ENCODE data around the gene TADA2B. TPM values are rescaled to one million over a fixed set of nuclear protein-coding genes. Genes with fewer than 3 reads are reported as not detected.
"Not testable (repeated sequence)": the region's sequence is repeated elsewhere in the genome, so short reads cannot be mapped to it uniquely, and the experiment has no call there.

TADA2B gene
- total RNA-seq, 4 donors from 2014 or later: 55.4 to 70.2 (median 56.4) TPM

GRCh38 chr4:7078025-7078424 is 34.9 kb downstream of the TADA2B start:
- DNase-seq (no peak), ATAC-seq (no peak)
- no peaks in the 10 kb centered on the region for H3K36me3 ChIP-seq
- no peaks in the 10 kb centered on the region for H3K9me3 ChIP-seq
- TF ChIP-seq POLR2A (IDR thresholded peaks at IDR 0.05): no peak
- TF ChIP-seq, protein P1, sequence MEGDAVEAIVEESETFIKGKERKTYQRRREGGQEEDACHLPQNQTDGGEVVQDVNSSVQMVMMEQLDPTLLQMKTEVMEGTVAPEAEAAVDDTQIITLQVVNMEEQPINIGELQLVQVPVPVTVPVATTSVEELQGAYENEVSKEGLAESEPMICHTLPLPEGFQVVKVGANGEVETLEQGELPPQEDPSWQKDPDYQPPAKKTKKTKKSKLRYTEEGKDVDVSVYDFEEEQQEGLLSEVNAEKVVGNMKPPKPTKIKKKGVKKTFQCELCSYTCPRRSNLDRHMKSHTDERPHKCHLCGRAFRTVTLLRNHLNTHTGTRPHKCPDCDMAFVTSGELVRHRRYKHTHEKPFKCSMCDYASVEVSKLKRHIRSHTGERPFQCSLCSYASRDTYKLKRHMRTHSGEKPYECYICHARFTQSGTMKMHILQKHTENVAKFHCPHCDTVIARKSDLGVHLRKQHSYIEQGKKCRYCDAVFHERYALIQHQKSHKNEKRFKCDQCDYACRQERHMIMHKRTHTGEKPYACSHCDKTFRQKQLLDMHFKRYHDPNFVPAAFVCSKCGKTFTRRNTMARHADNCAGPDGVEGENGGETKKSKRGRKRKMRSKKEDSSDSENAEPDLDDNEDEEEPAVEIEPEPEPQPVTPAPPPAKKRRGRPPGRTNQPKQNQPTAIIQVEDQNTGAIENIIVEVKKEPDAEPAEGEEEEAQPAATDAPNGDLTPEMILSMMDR (IDR thresholded peaks at IDR 0.05 in 4 of 5, conservative IDR thresholded peaks at IDR 0.05 in 1 of 5): no peak
- intact Hi-C loops (cut with DNase I; ENCODE audit: low total_unique reads) (no loop called here), in situ Hi-C loops (cut with MboI; ENCODE audit: low sequenced_read_pairs in 4 of 4) (loop anchor here in 3 of 4 donors (10.0 kb wide), 3 partner anchors 93 to 363 kb away; partner anchors contain the start of genes BLOC1S4 (in 2 of the 3) and TBC1D14 (in 2 of the 3))
- no peak overlapping the region for H3K27ac ChIP-seq
- no peaks in the 10 kb centered on the region for H3K27me3 ChIP-seq
- no peak overlapping the region for H3K4me3 ChIP-seq
- peaks cover 13 to 15% of the 10 kb centered on the region in 2 donors for H3K4me1 ChIP-seq

DNA sequence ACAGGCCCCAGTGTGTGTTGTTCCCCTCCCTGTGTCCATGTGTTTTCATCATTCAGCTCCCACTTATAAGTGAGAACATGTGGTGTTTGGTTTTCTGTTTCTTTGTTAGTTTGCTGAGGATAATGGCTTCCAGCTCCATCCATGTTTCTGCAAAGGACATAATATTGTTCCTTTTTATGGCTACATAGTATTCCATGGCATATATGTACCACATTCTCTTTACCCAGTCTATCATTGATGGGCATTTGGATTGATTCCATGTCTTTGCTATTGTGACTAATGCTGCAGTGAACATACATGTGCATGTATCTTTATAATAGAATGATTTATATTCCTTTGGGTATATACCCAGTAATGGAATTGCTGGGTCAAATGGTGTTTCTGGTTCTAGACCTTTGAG is 36.3 kb downstream of the TADA2B start:
- H3K36me3 ChIP-seq; H3K27me3 ChIP-seq; ATAC-seq; H3K4me1 ChIP-seq; DNase-seq; intact Hi-C loops (cut with DNase I; ENCODE audit: low total_unique reads); H3K9me3 ChIP-seq; H3K4me3 ChIP-seq; H3K27ac ChIP-seq: not testable (repeated sequence)
- in situ Hi-C loops (cut with MboI; ENCODE audit: low sequenced_read_pairs in 4 of 4): loop anchor here in 3 of 4 donors (10.0 kb wide), 3 partner anchors 95 to 365 kb away; partner anchors contain the start of genes BLOC1S4 (in 2 of the 3) and TBC1D14 (in 2 of the 3)

GRCh38 chr4:7079909-7080308 is 36.7 kb downstream of the TADA2B start:
- H3K36me3 ChIP-seq; H3K27ac ChIP-seq; ATAC-seq; H3K27me3 ChIP-seq; H3K4me3 ChIP-seq; intact Hi-C loops (cut with DNase I; ENCODE audit: low total_unique reads); H3K4me1 ChIP-seq; H3K9me3 ChIP-seq; DNase-seq: not testable (repeated sequence)
- in situ Hi-C loops (cut with MboI; ENCODE audit: low sequenced_read_pairs in 4 of 4): loop anchor here in 3 of 4 donors (10.0 kb wide), 3 partner anchors 95 to 365 kb away; partner anchors contain the start of genes BLOC1S4 (in 2 of the 3) and TBC1D14 (in 2 of the 3)

GRCh38 chr4:7083597-7084563 is 40.7 kb downstream of the TADA2B start:
- intact Hi-C loops (cut with DNase I; ENCODE audit: low total_unique reads): no loop called here
- no peak overlapping the region for H3K27ac ChIP-seq

GRCh38 chr4:7084564-7084961 is 41.4 kb downstream of the TADA2B start:
- H3K36me3 ChIP-seq; DNase-seq; H3K27ac ChIP-seq; H3K9me3 ChIP-seq; in situ Hi-C loops (cut with MboI; ENCODE audit: low sequenced_read_pairs in 4 of 4); H3K27me3 ChIP-seq; intact Hi-C loops (cut with DNase I; ENCODE audit: low total_unique reads): not testable (repeated sequence)
- Histone ChIP-seq H3K4me3 (peak overlapping the region in 1 of 4 donors; percentile 29), H3K4me1 (peaks cover 0 to 11% of the 10 kb centered on the region in 2 donors)
- ATAC-seq: peak in 1 of 2 donors; percentile 30

More at GRCh38 chr4:7083597-7084563, 40.7 kb downstream of the TADA2B start:
- Histone ChIP-seq H3K4me3 (peak overlapping the region in 1 of 4 donors; percentile 29), H3K27me3 (peaks cover 0 to 2% (median 0%) of the 10 kb centered on the region in 3 donors), H3K36me3 (no peaks in the 10 kb centered on the region), H3K4me1 (peaks cover 0 to 5% of the 10 kb centered on the region in 2 donors), H3K9me3 (no peaks in the 10 kb centered on the region)
- ATAC-seq (no peak), DNase-seq (no peak)
- TF ChIP-seq POLR2A (IDR thresholded peaks at IDR 0.05): no peak
- TF ChIP-seq, protein P1 (IDR thresholded peaks at IDR 0.05 in 4 of 5, conservative IDR thresholded peaks at IDR 0.05 in 1 of 5): no peak
- in situ Hi-C loops (cut with MboI; ENCODE audit: low sequenced_read_pairs in 4 of 4): no loop called here

DNA sequence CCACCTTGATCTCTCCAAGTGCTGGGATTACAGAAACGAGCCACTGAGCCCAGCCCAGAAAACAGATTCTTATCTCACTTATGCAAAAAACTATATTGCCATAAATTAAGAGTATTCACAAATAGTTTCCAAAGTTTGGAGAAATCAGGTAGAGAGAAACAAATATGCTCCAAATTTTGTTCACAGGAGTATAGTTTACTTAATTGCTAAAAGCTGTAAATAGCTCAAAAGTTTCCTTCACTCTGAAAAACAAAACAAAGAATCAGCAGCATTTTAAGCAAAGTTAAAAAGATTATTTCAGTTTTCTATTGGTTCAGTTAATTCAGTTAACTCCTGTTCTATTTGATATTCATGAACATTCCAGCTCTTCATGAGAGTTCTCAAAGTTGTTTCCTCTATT is 43.2 kb downstream of the TADA2B start:
- Histone ChIP-seq H3K4me1 (peaks cover 0 to 14% of the 10 kb centered on the region in 2 donors), H3K36me3 (no peaks in the 10 kb centered on the region), H3K27ac (no peak overlapping the region), H3K4me3 (no peak overlapping the region), H3K27me3 (peaks cover 0 to 2% (median 0%) of the 10 kb centered on the region in 3 donors), H3K9me3 (no peaks in the 10 kb centered on the region)
- intact Hi-C loops (cut with DNase I; ENCODE audit: low total_unique reads): no loop called here
- in situ Hi-C loops (cut with MboI; ENCODE audit: low sequenced_read_pairs in 4 of 4): no loop called here
- no peak for DNase-seq
- TF ChIP-seq POLR2A (IDR thresholded peaks at IDR 0.05): no peak
- TF ChIP-seq, protein P1 (IDR thresholded peaks at IDR 0.05 in 4 of 5, conservative IDR thresholded peaks at IDR 0.05 in 1 of 5): no peak
- ATAC-seq: no peak

Measured in gastrocnemius medialis (tissue), 4 donors.